GM12874 (cell line): ENCODE results near the gene SPINK7.

Experiments
- CTCF ChIP-seq: IDR thresholded peaks from 2 replicates; pipeline ENCODE4 v1.5.1; 2011; ENCODE audit warnings: low read depth, mild to moderate bottlenecking, control low read depth, low read length, moderate library complexity; ENCODE audit not compliant: insufficient read depth

SPINK7 gene

DNA sequence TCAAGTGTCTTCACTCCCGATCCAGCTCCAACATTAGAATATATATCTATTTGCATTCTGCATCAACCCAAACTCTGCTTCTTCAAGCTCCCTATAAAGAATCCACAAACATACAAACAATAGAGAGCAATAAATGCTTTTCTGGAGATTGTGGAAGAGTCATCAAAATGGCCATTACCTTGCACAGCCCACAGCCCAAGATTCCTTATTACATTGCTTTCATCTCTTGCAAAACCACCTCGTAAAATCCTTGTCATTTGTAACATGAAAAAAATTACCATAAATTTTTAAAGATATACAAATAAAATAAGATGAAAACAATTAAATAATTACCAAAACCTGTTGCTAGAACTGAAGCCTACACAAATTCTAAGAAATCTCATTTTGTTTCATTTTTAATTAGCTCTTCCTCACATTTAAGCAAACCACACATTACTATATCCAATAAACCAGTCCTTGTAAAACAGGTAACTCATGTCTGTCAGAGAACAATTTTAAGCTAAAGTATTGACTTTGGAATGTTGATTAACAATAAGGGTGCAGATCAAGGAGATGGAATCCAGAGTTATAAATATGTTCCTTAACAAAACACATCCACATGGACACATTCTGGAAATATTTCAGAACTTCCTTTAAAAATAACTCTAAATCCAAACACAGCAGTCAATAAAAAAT, 30.3 kb downstream of the SPINK7 start:
- TF ChIP-seq CTCF = no peak

DNA sequence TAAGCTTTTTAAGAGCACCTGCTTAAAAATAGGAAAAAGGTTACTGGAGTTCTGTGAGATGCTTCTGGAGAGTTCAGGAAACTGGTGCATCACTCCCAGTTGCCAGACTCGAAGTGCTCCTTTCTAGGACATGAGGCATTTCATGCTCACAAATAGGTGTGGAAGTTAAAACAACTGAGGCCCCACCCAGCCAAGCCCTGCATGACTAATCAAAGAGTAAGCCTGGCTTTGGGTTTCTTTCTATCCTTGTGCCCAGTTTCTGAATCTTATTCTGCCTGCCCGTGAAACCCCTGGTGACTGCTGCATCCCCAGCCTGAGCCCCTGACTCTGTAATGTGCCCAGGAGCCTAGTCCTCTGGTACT, 30.8 kb downstream of the SPINK7 start:
- TF ChIP-seq CTCF = no peak

GRCh38 chr5:148343603-148344487, 31.6 kb downstream of the SPINK7 start:
- no peak for TF ChIP-seq CTCF

GRCh38 chr5:148347706-148348105, 35.5 kb downstream of the SPINK7 start:
- TF ChIP-seq CTCF = no peak

DNA sequence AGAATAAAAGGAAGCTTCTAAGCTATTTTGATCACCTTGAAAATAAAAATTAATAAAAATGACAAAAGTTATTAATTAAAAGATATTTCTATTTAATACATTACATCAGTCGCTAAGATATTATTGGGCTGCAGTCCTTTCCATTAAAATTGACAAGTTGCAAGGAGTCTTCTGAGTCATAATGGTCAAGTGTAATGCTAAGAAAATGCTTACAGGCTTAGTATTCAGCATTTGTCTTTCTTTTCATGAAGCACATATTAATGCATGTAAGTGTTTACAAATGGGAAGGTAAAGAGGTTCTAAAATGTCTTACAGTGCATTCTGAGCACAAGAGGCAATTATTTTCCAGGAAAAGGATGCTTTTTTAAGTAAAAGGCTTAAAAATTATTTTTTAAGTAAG, 40.5 kb downstream of the SPINK7 start:
- no peak for TF ChIP-seq CTCF

GRCh38 chr5:148353634-148354033, 41.4 kb downstream of the SPINK7 start:
- TF ChIP-seq CTCF = no peak

- TF ChIP-seq CTCF = no peak
These were observed 52.1 kb downstream of the SPINK7 start for GRCh38 chr5:148364343-148364742.
